Inferior parietal cortex (tissue), 1 donor: ENCODE data around the gene OFD1.

Experiments used
- DNase-seq: peaks from one replicate; pipeline ENCODE4 v3.0.0-alpha.2; 2016; ENCODE audit errors: extremely low spot score

Gene OFD1

GRCh38 chrX:13734278-13735172 is at the start of gene OFD1, which contains the start of gene TRAPPC2:
Gene OFD1 (plus strand): TSS chrX:13734748. CDS start chrX:13735072, 324 bp downstream.
Gene TRAPPC2 (minus strand): TSS chrX:13734620. CDS start chrX:13719963, 14,657 bp downstream.
- DNase-seq, result peak; percentile 88

GRCh38 chrX:13685126-13685763 is 49.3 kb upstream of the OFD1 start:
- DNase-seq, result no peak

- no peak for DNase-seq
Measured at GRCh38 chrX:13687203-13687602, 47.3 kb upstream of the OFD1 start.

GRCh38 chrX:13688384-13688957 is 46.1 kb upstream of the OFD1 start:
- DNase-seq, result no peak

GRCh38 chrX:13688958-13689740 is 45.4 kb upstream of the OFD1 start, which contains the start of gene RAB9A:
Gene RAB9A (plus strand): TSS chrX:13689128. CDS start chrX:13708747, 19,619 bp downstream.
- DNase-seq, result peak; percentile 59

GRCh38 chrX:13689741-13690211 is 44.8 kb upstream of the OFD1 start:
- DNase-seq, result peak; percentile 19

- DNase-seq, result no peak
Measured at GRCh38 chrX:13690836-13691235, 43.7 kb upstream of the OFD1 start.

- no peak for DNase-seq
Measured at GRCh38 chrX:13691841-13692371, 42.6 kb upstream of the OFD1 start.

- no peak for DNase-seq
Measured at GRCh38 chrX:13692771-13693231, 41.7 kb upstream of the OFD1 start.

GRCh38 chrX:13693341-13693961 is 41.1 kb upstream of the OFD1 start:
- DNase-seq, result no peak

- DNase-seq, result no peak
Measured at GRCh38 chrX:13694359-13694758, 40.2 kb upstream of the OFD1 start.

GRCh38 chrX:13694983-13695382 is 39.6 kb upstream of the OFD1 start:
- no peak for DNase-seq

- no peak for DNase-seq
Measured at GRCh38 chrX:13695601-13696115, 38.9 kb upstream of the OFD1 start.

- no peak for DNase-seq
Measured at GRCh38 chrX:13697455-13697854, 37.1 kb upstream of the OFD1 start.

GRCh38 chrX:13697976-13698375 is 36.6 kb upstream of the OFD1 start:
- DNase-seq, result no peak

- DNase-seq, result no peak
Measured at GRCh38 chrX:13698432-13698831, 36.1 kb upstream of the OFD1 start.

- DNase-seq, result no peak
Measured at GRCh38 chrX:13699183-13699826, 35.2 kb upstream of the OFD1 start.

- no peak for DNase-seq
Measured at GRCh38 chrX:13700380-13700779, 34.2 kb upstream of the OFD1 start.

GRCh38 chrX:13702111-13702789 is 32.3 kb upstream of the OFD1 start:
- no peak for DNase-seq
